Measurements from ENCODE around the gene C20orf204.

The C20orf204 gene

GRCh38 chr20:64041040-64041780 is 5.2 kb downstream of the C20orf204 start:
- in situ Hi-C loops (cut with MboI; ENCODE audit: low sequenced_read_pairs) = no loop called here

GRCh38 chr20:64041781-64042053 is 5.7 kb downstream of the C20orf204 start:
- in situ Hi-C loops (cut with MboI; ENCODE audit: low sequenced_read_pairs) = no loop called here

DNA sequence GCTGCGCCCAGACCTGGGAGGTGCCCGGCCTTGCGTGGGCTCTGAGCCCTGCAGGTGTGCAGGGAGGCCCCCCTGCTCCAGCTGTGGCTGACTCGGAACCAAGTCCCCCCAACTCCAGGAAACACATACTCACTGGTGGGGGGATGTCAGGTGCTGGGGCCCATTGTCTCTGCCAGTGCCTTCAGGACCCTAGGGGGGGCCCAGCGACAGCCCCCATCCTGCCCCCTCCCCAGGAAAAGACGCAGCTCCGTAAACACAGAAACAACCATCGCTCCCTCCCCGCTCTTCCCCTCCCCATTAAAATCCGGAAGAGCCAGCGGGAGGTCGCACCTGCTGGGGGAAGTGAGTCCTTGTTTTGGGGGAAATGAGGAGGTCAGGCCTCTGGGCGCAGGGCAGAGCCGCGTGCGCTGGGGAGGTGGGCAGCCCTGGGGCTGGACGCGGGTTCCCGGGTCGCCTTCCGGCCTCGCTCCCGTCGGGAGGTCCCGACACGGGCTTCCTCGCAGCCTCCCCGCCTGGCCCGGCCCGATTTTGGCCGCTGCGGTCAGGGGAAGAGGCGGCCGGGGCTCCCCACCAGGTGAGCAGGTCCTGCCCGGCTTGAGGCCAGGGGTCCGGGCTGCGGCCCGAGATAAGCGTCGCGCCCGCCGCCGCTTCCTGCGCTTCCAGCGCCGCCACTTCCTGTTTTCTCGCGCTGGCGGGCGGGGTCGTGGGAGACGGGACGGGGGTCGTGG is 6.2 kb downstream of the C20orf204 start:
- in situ Hi-C loops (cut with MboI; ENCODE audit: low sequenced_read_pairs) = no loop called here

DNA sequence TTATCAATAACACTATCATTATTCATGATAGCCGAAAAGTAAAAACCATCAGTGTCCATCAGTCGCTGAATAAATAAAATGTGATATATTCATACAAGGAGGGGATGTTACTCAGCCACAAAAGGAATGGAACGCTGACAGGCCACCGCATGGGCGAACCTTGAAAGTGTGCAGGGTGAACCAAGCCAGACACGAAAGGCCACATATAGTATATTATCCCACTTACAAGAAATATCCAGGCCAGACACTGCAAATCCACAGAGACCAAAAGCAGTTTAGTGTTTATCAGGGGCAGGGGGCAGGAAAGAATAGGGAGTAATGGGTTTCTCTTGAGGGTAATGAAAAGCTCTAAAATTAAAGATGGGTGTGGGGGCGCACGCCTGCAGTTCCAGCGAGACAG is 7.8 kb downstream of the C20orf204 start:
- in situ Hi-C loops (cut with MboI; ENCODE audit: low sequenced_read_pairs) = no loop called here

- in situ Hi-C loops (cut with MboI; ENCODE audit: low sequenced_read_pairs) = no loop called here
Measured at GRCh38 chr20:64044484-64045247, 8.7 kb downstream of the C20orf204 start.

DNA sequence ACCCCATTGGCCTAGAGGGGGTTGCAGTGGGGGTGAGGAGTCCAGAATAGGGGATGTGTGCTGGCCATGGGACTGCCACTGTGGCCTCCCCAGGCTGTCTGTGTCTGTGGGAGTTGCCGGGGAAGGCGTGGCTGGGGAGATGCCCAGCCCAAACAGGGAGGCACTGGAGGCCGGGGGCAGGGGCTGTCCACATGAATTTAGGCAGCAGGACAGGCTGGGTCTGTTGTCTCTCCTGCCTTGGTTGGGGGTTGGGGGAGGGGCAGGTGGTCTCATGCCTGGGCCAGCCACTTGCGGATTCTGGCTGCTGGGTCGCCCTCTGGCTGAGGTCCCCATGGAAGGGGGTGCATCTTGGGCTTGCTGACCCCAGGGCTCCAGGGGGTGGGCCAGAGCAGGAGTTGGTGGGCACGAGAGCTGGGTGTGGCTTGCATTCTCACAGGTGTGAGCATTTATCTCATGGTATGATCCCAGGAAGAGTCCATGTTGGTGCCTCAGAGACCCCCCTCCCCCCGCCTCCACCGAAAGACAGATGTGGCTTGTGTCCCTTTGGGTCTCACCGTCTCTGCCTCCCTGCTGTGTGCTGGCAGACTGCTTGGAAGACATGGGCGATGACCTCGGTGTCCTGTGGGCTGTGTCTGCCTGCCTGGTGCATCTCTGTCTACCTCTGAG is 9.5 kb downstream of the C20orf204 start:
- in situ Hi-C loops (cut with MboI; ENCODE audit: low sequenced_read_pairs) = no loop called here

DNA sequence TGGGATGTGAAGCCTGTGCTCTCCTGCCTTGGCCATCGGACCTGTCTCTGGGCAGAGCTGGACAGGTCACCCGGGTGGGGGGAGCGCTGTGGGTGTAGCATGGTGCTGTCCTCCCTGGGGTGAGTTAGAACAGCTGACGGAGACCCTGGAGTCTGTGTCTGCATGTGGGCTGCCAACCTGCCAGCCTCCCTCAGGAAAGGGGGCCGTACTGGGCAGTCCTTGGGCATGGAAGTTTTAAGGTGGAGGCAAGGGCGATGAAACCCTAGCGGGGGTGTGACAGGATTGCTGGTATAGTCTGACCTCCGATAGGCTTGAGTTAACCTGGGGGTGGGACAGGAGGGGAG is 11.0 kb downstream of the C20orf204 start:
- in situ Hi-C loops (cut with MboI; ENCODE audit: low sequenced_read_pairs) = no loop called here

GRCh38 chr20:64047968-64048401 is 12.0 kb downstream of the C20orf204 start:
- in situ Hi-C loops (cut with MboI; ENCODE audit: low sequenced_read_pairs) = no loop called here

DNA sequence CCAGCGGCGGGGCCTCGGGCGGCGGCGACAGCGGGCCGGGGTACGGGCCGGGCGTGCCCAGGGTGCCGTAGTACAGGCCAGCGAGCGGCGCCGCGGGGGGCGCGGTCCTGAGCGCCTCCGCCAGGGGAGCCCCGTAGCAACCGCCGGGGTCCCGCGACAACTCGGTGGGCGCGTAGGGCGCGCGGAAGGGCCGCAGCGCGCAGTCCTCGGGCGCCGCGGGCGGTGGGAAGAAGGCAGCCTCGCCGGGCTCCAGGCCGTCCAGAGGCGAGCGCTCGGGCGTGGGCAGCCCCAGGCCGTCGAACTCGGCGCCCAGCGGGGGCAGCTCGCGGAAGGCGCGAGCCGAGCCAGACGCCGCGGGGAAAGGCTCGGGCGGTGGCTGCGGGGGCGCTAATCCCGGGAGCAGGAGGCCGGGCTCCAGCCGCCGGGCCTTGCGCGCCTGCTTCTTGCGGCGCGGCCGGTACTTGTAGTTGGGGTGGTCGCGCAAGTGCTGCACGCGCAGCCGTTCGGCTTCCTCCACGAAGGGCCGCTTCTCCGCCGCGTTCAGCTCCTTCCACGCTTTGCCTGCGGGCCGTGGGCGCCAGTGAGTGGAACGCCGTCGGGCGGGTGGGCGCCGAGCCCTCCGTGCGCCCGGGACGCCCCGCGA is 12.5 kb downstream of the C20orf204 start:
- in situ Hi-C loops (cut with MboI; ENCODE audit: low sequenced_read_pairs) = no loop called here

GRCh38 chr20:64049060-64049877 is 13.3 kb downstream of the C20orf204 start, which contains the start of gene SOX18:
TSS of gene SOX18 (minus strand) at chr20:64049639. CDS start at chr20:64049516, 123 bp downstream.
- in situ Hi-C loops (cut with MboI; ENCODE audit: low sequenced_read_pairs) = no loop called here

GRCh38 chr20:64049878-64050260 is 13.9 kb downstream of the C20orf204 start:
- in situ Hi-C loops (cut with MboI; ENCODE audit: low sequenced_read_pairs) = no loop called here

DNA sequence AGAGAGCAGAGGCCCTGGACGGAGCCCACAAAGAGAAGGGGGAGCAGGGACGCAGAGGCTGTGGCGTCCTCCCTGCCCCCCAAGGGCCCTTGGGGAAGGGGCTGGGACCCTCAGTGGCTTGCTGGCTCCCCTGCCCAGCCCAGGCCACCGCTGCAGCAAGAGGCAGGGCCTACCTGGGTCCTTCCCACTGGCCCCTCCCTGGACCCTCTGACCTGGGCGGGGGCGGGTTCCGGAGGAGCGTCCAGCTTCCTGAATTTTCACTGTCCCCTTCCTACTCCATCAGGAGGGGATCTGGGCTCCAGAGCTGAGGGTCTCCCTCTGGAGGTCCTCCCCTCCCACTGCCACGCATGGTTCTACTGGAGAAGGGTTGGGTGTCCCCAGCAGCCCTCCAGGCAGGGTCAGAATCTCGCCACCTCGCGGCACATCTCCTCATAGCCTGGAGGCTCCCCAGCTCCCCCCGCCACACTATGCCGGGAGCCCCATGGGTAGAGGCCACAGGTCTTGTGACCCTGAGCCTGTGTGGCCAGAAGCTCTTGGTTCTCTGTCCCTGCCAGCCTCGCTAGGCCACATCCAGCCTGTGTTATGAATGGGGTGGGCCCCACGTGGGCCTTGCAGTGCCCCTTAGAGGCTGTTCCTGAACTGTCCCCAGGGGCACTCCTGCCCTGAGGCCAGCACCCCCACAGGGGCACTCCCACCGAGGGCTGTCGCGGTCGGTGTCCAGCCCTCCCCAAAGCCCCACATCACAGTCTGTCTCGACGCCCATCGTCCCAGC is 14.5 kb downstream of the C20orf204 start:
- in situ Hi-C loops (cut with MboI; ENCODE audit: low sequenced_read_pairs) = no loop called here

GRCh38 chr20:64051033-64051452 is 15.1 kb downstream of the C20orf204 start:
- in situ Hi-C loops (cut with MboI; ENCODE audit: low sequenced_read_pairs) = no loop called here

DNA sequence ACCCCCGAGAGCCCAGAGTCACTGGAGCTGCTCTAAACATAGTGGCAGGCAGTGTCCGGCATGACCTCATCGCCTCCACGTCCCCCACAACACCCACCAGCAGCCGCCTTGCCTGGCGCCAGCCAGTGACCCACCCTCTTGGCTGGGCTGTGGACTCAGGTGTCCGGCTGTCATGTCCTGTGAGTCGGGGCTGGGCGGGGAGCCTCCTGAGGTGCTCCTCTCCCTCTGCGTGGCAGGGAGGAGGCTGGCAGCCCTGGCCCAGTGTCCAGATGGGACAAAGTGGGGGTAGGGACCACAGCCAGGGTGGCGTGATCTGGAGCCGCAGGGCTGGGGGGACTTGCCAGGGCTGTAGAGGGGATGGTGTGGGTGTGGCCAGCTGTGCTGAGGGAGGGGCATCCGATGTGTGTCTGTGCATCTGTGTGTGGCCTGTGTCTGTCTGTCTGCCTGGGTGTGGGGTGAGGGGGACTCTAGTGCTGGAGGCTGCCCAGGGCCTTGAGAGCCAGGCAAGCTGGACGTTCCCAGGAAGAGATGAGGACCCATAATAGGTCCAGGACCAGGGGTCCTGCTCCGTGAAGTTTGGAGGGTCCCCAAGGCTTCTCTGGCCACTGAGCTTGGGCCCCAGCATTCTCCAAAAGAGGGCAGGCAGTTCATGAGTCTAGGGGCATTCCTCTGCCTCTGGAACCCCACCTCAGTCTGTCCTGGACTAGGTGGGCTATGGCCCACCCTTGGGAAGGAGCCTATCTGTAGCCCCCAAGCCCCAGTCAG is 15.8 kb downstream of the C20orf204 start:
- in situ Hi-C loops (cut with MboI; ENCODE audit: low sequenced_read_pairs) = no loop called here

DNA sequence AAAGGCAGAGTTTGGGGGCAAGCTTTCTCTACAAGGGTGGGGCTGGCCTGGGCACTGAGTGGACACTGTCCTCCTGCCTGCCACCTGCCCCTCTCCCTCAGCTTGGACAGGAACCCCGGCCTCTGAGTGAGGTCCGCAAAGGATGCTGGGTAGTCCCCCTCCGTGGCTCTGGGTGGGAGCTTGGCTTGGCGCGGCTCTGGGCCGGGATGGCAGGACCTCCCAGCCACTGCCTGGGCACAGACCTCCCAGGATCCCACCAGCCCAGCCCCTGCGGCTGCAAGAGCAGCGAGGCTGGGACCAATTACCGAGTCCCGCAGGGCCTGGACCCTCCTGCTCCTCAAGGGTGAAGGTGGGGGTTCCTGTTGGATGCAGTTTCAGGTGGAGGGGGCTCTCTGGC is 16.3 kb downstream of the C20orf204 start:
- in situ Hi-C loops (cut with MboI; ENCODE audit: low sequenced_read_pairs) = no loop called here

DNA sequence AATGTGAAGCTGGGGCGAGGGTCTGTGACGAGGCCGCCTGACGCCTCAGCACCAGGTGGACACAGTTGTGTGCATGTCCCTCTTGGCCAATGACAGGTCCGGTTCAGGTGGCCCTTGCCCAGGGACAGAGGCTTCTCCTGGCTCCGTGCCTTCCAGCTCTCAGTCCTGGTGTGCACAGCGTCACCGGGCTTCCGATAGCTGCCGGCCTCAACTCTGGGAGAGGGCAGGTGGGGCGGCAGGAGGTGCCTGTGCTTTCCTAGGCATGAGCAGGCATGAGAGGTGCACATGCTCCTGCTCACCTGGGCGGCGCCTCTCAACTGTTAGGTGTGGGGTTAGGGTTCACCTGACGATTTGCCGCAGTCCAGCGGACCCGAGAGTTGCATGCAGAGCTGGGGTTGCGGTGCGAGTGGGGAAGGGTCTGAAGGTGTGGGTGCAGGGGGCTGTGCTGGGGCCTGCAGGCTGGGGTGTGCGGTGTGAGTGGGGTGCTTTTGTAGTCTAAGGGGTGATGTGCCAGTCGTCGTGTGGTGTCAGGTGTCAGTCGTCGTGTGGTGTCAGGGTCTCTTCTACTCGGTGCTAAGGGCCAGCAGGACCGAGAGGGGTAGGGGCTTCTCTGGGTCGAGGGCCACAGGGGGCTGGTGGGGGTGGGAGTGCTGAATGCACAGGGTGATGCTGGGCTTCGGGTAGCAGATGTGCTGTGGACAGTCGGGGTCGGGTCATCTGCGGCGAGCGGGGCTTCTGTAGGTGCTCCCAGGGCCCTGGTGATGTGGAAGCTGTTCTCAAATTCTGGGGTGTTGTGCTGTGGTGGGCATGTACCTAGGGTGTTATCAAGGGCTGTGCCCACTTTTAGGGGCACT is 17.2 kb downstream of the C20orf204 start:
- in situ Hi-C loops (cut with MboI; ENCODE audit: low sequenced_read_pairs) = no loop called here

- in situ Hi-C loops (cut with MboI; ENCODE audit: low sequenced_read_pairs) = no loop called here
Measured at GRCh38 chr20:64053841-64054661, 18.1 kb downstream of the C20orf204 start.
